Measurements from ENCODE around the gene MORN1. TPM values are rescaled to one million over a fixed set of nuclear protein-coding genes. Genes with fewer than 3 reads are reported as not detected.
A peak's percentile ranks its signal among the peaks of the same experiment; 100 is the strongest.

The MORN1 gene
- total RNA-seq, 1 experiment from 2014 or later = 5.4 TPM

- DNase-seq (ENCODE audit: low spot score) = no peak
Measured at GRCh38 chr1:2385606-2386280, 5.6 kb downstream of the MORN1 start.

DNA sequence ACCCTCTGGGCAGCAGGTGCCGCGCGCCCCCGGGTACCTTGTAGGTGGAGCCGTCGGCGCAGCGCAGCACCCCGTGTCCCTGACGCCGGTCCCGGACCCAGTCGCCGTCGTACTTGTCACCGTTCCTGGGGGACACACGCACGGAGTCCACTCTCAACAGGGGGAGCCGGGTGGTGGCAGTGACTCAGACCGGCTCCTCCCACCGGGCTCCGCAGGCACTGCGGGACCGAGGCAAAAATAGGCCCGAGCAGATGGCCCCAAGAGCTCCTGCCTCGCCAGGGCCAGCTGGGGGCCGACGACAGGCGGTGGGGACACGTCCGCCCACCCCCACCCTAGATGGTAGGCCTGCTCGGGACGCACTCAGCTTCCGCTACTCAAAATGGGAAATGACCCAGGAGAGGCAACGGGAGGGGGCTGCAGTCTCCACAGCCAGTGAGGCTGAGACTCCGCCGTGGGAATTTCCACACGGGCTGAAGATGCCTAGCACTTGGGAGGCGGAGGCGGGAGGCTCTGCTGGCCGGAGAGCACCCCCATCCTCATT is 6.3 kb downstream of the MORN1 start:
- no peak for DNase-seq (ENCODE audit: low spot score)

GRCh38 chr1:2384130-2384860 is 7.1 kb downstream of the MORN1 start:
- DNase-seq (ENCODE audit: low spot score) = no peak

- DNase-seq (ENCODE audit: low spot score) = no peak
Measured at GRCh38 chr1:2383576-2383975, 7.8 kb downstream of the MORN1 start.

- no peak for DNase-seq (ENCODE audit: low spot score)
Measured at GRCh38 chr1:2382621-2383361, 8.6 kb downstream of the MORN1 start.

DNA sequence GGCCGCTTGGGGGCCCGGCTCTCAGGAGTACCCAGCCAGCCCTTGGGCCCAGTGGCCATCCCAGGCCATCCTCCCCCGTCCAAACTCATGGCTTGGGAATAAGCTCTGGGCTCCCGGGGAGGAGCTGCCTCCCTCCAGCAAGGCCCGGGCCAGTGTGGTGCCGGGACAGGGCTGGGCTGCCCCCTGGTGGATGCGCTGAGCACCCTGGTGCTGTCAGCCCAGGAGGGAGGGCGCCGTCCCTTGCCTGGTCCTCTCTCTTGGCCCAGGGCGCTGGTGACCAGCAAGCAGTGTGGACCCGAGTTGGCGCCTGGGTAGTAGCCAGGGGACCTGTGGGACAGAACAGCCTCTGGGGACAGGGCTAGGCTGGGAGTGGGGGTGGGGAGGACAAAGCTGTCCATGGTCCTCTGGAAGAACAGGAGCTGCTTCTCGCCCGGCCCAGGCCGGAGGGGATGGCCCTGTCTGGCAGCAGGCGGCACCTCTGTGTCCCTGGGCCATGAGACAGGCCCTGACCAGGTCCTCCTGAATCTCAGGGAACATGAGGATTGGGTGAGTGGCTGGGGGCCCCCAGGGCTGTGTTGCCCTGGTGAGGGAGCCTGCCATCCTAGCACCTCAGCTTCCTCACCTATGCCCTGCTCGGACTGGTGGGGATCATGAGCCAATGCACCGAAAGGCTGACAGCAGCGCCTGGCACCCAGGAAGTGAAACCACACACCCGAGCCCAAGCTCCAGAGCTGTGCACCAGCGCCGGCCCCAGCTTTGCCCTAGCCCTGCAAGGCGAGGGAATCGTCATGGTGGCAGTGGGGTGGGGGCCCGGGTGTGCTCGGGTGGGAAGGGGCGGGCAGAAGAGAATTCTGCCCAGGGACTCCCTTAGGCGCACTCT is 9.4 kb downstream of the MORN1 start:
- DNase-seq (ENCODE audit: low spot score) = peak; percentile 75

DNA sequence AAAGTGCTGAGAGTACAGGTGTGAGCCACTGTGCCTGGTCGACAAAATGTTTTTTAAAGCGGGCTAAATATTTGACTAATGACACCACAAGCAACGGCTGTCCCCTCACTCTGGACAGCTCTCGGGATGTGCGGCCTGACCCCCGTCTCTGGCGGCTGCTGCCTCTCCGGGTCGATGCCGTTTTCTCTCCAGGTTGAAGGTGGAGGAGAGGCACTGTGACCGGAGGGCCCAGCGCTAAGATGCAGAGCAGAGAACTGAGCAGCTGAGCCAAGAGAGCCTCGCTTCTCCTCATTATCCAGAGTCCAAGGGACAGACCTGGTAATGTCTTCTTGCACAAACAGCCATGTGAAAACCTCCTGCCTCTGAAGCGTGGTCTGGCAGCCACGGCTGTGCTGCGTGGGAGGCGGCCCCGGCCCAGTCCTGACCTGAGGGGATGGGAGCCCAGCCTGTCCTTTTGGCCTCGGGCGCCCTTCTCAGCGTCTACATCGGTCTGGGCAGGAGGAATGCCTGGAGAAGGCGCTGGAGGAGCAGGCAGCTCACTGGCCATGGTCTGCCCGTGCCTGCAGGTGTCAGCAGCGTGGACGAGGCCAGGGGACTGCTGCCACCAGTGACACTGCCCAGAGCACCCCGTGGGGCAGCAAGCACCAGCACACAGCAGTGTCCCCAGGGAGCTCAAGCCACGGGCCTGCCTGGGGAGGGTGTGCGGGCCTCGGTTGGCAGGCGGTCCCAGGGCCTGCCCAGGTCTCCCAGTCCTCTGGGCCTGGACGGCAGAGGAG is 10.3 kb downstream of the MORN1 start:
- DNase-seq (ENCODE audit: low spot score) = no peak

DNA sequence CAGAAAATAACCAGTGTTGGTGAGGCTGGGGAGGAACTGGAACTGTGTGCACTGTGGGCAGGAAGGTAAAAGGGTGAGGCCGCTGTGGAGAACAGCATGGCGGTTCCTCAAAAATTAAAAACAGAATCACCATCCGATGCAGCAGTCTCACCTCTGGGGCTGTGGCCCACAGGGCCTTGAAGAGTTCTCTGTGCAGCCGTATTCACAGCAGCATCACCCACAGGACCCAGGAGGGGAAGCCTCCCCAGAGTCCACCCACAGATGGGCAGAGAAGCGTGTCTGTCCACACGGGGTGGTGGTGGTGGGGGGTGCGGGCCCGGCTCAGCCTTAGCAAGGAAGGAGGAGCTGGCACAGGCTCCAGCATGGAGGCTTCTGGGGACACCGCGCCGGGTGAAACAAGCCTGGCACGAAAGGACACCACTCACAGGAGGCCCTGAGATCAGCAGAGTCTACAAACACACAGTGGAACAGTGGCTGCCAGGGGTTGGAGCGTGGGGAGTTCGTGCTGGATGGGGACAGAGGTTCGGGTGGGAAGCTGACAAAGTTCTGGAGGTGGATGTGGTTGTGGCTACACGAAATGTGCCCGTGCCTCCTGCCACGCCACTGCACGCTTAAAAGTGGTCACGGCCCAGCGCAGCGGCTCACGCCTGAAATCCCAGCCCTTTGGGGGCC is 11.5 kb downstream of the MORN1 start:
- no peak for DNase-seq (ENCODE audit: low spot score)

- no peak for DNase-seq (ENCODE audit: low spot score)
Measured at GRCh38 chr1:2378956-2379732, 12.2 kb downstream of the MORN1 start.

DNA sequence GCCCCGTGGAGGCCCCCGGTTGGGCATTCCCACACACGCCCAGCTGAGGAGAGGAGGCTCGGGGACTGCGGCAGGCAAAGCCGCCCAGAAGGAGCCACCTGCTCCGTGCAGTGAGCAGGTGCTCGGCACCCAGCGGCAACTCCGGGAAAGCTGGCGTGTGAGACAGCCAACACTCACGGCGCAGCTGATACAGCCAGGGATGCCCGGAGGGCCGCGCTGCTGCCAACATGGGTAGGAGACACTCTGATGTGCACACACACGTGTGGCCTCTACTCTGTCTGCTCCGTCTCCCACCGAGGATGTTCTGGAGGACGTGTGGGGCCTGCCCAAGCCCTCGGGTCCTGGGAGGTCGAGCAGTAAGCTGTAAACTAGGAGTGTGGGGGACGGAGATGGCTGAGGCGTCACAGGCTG is 12.9 kb downstream of the MORN1 start:
- no peak for DNase-seq (ENCODE audit: low spot score)

GRCh38 chr1:2377751-2378440 is 13.5 kb downstream of the MORN1 start:
- DNase-seq (ENCODE audit: low spot score) = no peak

DNA sequence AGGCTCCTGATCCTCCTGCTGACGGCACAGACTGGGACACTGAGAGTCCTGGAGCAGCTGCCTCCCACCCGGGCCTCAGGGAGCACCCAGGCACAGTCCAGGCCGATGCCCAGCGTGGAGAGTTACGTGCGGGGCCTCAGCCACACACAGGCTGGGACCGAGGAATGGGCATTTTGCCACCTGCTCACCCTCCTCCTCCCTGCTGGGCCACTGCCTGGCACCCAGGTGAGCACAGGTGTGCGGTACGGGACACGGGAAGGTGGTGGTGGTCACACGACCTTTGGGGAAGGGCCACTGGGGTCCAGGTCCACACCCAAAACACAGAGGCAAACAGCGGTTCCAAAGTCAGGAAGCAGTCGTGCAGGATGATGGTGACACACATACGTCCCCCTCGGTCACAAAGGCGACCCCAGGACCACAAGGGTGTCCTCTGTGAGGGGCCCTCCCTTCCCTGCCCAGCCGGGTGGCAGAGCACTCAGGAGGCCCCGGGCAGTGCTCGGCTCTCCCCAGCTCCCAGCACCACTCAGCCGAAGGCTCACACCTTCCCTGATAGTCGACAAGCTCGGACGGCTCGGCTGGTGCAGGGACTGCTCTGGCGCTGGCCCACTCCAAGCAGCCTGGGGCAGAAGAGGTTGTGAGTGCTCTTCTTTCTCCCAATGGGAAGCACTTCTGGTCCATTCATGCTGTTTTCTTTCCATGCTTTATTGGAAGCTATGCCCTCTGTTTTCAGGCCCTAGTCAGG is 14.3 kb downstream of the MORN1 start:
- DNase-seq (ENCODE audit: low spot score) = no peak

- no peak for DNase-seq (ENCODE audit: low spot score)
Measured at GRCh38 chr1:2376261-2376741, 15.1 kb downstream of the MORN1 start.

GRCh38 chr1:2375923-2376260 is 15.5 kb downstream of the MORN1 start:
- no peak for DNase-seq (ENCODE audit: low spot score)

GRCh38 chr1:2375246-2375922 is 16.0 kb downstream of the MORN1 start:
- DNase-seq (ENCODE audit: low spot score) = no peak

GRCh38 chr1:2374252-2375155 is 16.9 kb downstream of the MORN1 start:
- DNase-seq (ENCODE audit: low spot score) = no peak
